ENCODE results near the gene CTXN1.
"Not testable (repeated sequence)": the region's sequence is repeated elsewhere in the genome, so short reads cannot be mapped to it uniquely, and the experiment has no call there.

Gene CTXN1

DNA sequence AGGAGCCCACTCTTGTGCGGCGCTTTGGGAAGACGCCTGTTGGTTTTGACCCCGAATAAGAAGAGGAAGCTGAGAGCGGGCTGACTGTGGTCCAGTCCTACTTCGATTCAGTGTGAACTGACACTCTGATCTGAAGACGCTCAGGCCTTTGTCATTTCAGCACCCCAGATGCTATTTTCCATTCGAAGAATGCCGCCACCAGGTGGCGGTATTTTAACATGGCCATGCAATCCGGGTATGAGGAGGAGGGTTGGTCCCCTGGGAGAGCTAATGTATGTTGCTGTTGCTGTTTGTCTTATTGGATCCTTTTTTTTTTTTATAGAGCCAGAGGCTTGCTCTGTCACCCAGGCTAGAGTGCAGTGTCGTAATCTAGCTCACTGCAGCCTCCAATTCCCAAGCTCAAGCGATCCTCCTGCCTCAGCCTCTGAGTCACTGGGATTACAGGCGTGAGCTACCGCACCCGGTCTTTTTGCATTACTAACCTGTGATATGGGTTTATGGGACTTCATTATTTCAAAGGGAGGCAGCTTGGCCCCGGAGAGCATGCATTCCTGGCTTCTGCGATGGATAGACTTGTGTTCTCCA lies 18.3 kb upstream of the CTXN1 start:
- peak; percentile 85 to 89 for DNase-seq

DNA sequence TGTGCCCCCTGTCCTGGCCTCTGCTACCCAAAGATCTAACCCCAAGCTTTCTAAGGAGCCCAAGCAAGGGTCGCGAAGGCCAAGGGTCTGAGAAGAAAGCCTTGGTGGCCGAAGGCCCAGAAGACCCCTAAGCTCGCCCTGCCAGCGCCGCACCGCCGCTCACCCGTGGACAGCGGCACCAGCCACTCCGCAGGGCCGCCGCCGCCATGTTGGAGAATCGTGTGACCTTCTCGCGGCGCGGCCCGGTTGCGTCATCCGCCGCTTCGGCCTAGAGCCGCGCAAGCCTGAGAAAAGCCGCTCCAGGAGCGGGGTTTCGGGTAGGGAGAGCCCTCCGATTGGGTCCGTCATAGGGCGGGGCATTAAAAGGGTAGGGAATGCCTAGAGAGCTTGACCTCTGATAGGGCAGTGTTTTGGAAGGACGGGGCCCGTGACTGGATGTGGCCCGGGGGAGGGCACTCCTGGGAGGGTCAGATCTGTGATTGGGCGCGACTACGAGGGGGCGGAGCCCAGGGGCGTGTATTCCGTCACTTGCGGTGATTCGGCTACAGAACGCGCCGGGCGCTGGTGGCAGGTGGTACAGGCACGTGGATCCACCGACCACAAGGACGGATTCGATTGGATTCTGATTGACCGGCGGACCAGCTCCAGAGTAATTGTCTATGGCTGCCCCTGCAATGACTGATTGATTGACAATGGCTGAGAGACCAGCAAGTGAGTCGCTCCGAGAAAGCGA lies 17.7 kb upstream of the CTXN1 start, which contains the start of gene TIMM44:
Gene TIMM44, minus strand, starts transcription at position 223 of the 733 bp plus-strand sequence. Its CDS starts 15 bp downstream, at position 208.
- DNase-seq: peak; percentile 99

DNA sequence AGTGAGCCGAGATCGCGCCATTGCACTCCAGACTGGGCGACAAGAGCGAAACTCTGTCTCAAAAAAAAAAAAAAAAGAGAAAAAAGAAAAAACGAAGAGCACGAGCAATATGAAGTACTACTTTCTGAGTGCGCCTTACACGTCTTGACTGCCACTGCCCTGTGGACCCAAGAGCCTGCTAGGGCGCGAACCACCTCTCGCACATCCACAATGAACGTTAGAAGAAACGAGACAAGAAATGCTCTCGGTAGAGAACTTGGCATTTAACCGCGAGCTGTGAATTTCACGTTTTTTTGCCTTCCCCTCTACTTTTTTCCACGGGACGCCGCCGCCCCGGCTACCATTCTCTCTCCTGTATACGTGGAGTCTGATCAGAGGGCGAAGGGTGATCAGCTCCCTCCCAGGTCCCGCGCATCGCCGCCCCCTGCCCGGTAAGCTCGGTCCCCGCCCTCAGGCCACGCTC lies 17.1 kb upstream of the CTXN1 start:
- DNase-seq: no peak

DNA sequence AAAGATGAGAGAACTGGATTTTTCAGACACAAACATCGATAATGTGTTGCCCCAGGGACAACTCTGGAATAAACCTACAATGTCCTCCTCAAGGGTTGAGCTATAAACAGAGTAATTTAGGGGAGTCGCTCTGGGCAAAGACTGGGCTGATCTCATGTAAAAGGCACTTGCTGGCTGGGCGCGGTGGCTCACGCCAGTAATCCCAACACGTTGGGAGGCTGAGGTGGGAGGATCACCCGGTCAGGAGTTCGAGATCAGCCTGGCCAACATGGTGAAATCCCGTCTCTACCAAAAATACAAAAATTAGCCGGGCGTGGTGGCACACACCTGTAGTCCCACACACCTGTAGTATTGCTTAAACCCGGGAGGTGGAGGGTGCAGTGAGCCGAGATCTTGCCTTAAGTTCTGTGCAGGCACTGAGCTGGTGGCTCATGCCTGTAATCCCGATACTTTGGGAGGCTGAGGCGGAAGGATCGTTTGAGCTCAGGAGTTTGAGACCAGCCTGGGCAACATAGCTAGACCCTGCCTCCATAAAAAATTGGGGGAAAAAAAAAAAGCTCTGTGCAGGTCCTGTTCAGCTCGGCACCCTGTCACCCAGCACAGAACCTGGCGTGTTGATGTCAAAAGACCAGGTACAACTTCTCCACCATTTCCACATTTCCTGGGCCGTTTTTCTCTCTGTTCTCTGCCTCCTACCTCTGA lies 16.1 kb upstream of the CTXN1 start:
- DNase-seq: no peak

DNA sequence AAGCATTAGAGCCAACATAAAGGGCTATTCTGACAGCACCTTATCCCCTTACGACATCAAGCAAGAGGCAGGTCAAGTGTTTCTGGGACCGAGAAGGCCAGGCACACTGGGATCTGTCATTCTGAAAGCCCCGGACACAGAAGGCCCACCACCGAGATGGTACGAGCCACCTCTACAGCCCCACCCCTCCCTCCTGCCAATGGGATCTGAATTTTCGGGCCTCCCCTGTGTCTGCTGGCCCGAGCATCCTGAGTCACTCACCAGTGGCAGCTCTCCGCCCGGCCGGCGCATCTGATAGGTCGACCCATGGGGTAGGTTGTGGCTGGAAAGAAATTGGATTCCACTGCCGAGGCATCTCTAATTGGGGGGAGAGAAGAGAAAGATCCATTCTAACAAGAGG lies 14.9 kb upstream of the CTXN1 start:
- DNase-seq: no peak

DNA sequence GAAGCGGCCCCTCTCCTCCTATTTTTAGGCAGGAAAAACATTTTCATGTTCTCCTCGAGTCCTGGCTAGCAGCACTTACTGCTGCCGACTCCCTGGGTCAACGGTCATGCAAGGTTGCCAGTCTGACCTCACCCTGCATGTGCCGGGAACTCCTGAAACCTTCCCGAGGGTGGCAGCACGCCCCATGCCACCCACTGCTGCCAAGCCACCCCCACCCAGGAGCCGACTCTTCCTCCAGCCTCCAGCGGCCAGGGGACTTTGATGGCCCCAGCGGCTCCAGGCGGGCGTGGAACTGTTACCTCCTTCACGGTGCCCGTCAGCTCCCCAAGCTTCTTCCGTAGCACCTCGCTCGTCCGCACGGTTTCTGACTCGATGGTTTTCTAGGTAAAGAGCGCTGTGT lies 8.8 kb upstream of the CTXN1 start:
- no peak for DNase-seq

DNA sequence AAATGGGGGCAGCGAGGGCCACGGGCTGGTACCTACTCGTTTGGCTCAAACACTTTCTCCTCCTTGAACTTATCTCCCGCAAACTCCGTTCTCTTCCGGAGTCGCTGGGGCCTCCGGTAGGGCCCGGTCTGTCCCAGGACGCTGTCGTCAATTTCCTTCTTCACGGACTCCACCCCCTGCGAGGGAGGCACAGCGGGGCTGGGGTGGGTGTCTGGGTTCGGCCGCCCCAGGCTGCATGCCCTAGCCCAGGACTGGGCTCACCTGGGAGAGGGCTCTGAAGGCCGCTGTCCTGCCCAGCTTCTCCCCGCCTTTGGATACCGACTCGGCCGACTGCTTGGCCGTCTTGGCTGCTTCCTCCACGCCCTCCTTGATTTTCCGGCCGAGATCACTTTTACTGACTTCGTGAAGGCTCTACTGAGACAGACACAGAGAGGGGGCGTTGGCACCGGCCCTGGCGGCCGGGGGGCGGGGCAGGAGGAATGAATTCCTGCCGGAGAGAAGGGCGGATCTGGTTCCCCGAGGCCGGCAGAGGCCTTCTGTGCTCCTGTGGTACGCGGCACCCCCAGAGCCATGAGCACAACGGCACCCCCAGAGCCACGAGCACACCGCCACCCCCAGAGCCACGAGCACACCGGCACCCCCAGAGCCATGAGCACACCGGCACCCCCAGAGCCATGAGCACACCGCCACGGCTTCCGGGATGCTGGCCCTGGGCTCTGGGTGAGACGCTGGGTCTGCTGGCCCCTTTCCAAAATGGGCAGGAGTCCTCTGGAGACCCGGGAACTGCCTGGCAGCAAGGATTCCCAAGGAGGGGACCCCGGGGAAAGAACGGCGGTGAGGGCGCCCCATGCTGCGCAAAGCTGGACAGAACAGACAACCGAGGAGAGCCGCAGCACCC lies 8.1 kb upstream of the CTXN1 start:
- DNase-seq: no peak

DNA sequence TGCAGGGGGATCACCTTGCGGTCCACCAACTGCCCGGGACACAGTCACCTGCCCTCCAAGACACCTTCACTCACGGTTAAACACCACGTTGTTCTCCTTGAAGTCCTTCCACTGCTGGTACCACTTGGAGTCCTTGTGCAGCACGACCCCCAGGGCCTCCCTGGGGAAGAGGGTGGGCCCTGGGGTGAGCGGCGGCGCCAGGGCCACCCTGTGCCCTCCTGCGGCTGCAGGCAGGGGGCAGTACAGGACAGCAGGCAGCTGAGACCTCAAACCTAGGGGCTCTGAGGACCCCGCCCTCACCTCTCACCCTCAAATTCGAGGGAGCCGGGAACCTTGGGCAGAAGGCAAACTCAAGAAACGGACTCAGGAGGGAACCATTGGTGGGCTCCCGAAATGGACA lies 7.5 kb upstream of the CTXN1 start:
- no peak for DNase-seq

DNA sequence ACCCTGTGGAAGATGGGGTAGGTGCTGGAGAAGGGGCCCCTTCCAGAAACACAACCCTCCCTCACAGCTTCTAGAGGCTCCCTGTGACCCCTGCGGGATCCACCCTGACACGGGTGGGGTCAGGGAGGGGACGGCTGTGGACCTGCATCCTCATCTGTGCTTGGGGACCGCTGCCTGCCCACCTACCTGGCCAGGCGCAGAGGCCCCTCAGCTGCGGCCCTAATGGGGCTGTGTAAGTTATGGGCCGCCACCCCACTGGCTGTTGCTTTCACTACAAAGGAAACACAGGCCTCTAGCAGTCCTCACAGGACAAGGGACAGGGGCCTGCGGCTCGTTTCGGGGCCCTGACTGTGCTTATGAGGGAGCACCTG lies 7.0 kb upstream of the CTXN1 start:
- DNase-seq: no peak

DNA sequence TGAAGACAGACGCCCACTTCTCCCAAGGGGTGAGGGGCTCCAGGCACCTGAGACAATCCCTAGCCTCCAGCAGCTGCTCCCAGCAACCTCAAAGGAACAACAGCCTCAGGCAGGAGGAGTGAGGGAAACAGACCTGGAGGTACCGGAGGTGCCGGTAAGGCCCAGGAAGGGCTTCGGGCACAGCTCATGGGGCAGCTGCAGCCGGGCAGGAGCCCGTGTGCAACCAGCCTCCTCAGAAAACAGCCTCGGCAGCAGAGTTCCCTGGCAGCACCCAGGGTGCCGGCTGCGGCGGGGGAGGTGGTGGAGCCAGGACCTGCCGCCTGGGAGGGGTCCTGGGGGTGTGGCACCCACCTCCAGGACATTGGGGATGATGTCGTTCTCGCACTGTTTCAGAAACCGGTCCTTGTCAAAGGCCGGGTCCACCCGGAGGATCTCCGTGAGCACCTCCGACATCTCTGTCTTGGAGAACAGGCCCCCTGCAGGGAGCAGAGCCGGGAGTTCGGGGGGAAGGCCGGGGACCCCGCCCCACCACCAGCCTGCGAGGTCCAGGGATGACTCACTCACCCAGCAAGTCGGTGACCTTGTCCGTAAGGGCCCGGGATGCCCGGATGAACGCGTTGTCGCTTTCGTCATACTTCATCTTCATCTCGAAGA lies 6.5 kb upstream of the CTXN1 start:
- DNase-seq: no peak

DNA sequence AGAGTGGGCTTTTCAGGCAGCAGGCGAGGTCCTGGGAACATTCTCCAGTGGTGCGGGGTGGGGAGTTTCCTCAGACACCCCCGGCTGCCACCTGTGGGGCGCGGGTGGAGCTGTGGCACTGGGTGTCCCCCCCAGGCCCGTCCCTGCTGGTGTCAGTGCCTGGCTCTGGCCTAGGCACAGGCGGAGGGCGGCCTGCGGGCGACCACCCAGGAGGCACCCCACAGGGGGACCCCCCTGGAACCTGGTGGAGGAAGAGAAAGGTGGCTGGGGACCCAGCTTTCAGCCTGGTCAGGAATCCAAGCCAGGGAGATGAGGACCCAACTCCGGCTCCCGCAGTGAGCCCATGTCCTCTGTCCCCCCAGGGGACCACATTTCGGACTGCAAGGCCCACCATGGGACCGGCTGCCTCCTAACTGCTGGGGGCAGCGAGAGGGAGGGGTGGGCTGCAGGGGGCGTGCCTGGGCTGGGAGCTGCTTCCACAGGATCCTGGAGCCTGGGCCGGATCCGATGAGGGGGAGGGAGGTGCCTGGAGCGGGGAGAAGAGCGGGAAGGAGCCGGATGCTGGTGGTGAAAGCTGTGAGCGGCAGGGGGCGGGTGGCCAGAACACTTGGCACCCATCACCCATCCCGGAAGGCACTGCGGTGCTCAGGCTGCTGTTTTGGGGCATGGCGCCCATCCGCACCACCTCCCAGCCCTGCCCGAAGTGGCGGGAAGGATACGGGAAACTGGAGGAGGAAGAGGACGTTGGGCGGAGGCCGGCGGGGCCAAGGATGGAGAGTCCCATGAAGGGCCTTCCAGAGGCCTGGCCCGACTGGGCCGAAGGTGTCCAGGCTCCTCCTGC lies 5.5 kb upstream of the CTXN1 start:
- DNase-seq: no peak

DNA sequence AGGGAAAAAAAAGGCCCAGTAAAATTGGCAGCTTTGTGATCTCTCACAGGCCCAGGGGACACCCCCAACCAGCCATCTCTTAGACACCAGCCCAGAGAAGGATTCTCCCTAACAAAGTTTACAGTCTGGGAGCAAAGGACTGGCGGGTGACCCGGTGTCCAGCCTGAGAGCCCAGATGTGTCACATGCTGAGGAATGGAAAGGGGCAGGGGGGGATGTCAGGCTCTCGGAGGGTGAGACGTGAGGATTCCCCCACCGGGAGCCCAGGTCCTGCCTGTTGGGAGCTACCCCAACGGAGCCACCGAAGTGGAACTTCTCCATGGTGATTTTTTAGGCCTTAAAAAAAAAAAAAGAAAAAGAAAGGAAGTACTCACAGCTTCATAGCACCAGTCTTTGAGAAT lies 4.8 kb upstream of the CTXN1 start:
- DNase-seq: no peak

DNA sequence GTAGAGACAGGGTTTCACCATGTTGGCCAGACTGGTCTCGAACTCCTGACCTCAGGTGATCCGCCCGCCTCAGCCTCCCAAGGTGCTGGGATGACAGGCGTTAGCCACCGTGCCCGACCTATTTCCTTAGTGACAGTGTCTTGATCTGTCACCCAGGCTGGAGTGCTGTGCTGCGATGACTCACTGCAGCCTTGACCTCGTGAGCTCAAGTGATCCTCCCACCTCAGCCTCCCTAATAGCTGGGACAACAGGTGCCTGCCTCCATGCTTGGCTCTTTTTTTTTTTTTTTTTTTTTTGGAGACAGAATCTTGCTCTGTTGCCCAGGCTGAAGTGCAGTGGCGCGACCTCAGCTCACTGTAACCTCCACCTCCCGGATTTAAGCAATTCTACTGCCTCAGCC lies 4.1 kb upstream of the CTXN1 start:
- DNase-seq: not testable (repeated sequence)

DNA sequence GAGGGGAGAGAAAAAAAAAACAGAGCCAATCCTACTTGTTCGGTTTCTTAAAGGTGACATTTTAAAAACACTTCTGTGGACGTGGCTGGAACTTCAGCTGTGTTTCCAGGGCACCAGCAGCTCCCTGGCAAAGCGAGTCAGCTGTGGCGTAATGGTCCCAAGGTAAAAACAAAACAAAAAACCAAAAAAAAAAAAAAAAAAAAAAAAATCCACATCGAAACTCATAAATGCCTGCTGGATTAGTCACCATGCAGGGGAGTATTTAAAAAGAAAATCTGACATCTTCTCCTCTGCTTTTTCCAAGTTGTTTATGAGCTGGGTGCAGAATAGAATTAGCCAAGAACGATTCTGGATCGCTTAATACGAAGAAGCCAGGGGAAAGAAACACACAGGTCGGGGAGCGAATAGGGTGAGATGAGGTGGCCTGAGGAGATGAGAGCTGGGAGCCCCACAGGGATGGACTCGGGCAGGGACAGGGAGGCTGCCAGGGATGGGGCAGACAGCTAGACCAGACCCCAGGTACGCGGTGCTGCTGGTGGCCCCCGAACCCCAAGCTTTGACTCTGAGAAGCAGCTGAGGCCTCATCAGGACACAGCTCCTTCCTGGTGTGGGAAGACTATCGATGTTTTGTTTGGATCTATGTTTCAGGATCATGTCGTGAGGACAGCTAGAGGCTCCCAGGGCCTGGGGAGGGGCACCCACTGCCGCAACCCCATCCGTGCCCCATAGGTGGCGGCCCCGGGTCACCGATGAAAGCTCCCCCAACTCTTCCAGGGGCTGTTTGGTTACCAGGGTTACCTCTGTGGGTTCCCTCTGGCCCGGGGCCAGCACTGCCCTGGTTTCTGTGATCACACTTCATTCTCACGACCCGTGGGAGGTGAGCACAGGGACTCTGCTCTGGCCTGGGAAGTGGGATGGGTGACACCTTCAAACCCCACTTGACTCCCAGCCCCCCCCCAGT lies 3.1 kb upstream of the CTXN1 start:
- peak; percentile 74 to 77 for DNase-seq

DNA sequence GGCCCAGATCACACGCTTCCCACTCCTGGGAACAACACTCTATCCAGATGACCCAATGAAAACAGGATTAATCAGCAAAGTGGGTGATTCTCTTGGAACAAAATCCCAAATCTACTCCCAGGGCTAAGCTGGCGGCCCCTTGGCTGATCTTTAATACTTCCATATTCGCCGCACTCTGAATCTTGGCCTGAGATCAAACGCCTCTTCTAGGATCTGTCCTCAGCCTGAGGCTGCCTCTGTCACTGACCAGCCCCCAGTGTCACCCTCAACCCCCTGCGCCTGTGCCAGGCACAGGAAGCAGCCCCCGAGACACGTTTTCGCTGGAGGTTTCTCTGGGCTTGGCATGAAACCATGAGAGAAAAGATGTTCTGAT lies 2.4 kb upstream of the CTXN1 start:
- DNase-seq: no peak

DNA sequence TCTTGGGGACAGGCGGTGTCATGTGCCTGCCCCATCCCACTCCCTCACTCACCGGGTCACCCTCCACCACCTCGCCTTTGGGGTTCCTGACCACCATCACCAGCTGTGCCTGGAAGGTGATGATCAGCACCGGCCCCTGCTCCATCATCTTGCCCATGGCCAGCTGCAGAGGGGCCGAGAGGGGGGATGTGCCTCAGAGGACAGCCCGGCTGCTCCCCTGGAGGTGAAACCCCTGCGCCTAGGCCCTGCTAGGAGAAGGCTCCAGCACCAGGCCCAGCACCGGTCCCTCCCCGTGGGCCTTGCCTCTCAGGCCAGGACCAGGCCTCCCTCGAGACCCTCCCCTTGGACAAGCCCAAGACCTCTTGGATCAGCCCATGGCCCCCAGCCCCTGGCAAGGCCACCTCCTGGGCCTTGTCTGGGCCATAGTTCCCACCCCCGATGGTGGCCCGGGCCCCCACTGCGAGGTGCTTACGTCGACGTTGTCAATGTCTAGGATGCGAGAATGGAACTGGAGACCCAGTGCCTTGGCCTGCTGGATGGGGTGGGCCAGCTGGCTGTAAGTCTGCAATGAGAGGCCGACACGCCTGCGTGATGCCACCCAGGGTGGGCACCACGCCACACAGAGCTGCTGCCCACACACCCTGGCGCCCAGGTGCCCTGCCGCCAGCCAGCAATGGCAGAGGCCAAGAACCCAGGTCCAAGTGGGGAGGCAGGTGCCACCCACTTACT lies 1.8 kb upstream of the CTXN1 start:
- no peak for DNase-seq

DNA sequence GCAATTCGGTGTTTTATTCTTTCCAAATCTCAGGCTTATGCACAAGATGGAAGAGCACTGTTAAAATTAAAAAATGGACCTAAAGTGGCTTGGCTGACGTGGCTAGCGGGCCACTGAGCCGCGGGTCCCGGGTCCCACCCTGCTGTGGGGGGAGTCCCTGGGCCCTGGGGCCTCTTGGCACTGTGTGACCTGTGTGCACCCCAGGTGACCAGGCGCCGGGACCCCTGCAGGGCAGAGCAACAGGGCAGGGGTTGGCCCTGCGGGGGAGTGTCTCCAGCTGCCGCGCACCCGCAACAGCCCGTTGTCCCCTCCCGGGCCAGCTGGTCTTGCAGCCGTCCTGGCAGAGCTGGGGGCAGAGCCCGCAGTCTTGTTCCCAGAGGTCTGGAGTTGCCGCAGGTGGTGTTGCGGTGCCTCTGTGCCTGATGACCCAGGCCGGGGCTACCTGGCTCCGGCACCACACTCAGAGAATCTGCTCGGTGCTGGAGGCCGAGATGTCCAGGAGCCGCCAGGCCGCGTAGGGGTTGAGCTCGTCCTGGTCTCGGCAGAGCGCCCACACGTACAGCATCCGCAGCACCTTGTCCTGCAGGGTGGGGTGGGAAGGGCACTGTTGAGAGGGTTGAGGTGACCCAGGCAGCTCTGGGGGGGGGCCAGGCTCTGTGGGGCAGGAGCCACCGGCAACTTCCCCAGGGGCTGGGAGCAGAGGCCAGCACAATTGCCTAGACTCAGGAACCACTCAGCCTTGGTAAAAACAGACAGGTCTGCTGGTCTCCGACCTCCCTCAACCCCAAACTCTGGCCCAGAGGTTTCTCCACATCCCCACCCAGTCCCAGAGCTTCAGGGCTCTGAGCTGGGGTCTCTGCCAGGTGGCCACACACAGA lies 1.0 kb upstream of the CTXN1 start:
- DNase-seq: no peak

DNA sequence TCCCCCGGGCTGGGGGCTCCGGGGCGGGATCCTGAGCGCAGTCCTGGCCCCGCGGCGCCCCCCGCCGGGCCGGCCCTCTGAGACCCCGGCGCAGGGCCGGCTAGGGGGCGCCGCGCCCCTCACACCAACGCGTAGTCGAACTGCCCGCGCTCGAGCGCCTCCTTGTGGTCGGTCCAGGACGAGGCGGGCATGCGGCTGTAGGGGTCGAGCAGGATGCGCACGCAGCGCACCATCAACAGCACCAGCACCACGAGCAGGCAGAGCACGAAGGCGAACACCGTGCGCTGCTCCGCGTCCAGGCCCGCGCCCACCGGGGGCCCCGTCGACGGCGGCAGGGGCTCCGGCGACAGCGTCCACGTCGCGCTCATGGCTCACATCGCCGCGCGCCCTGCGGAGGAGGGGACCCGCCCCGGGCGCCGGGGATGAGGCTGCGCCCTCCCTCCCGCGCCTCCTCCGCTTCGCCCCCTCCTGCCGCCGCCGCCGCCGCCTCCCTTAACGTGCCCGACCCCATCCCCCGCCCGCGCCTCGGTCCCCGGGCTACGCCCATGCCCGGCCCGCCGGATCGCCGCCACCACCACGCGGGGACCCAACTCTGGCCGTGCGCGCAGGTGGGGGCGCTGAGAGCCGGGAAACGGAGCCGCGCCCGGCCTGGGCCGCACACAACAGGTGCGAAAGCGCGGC lies 624 bp downstream of the CTXN1 start:
- peak; percentile 78 to 79 for DNase-seq

Data from CD4-positive, alpha-beta T cell treated with Interferon alpha-2 for 1 hour (primary cell).